GM19351 (cell line): ENCODE results near the gene SGSM2.
A peak's percentile ranks its signal among the peaks of the same experiment; 100 is the strongest.

Source experiments
- ATAC-seq: cut with Tn5 transposase; IDR thresholded peaks from one replicate; pipeline ENCODE4 v1.9.1; 2021; ENCODE audit warnings: mild to moderate bottlenecking, moderate library complexity; ENCODE audit not compliant: unreplicated experiment

SGSM2 gene

DNA sequence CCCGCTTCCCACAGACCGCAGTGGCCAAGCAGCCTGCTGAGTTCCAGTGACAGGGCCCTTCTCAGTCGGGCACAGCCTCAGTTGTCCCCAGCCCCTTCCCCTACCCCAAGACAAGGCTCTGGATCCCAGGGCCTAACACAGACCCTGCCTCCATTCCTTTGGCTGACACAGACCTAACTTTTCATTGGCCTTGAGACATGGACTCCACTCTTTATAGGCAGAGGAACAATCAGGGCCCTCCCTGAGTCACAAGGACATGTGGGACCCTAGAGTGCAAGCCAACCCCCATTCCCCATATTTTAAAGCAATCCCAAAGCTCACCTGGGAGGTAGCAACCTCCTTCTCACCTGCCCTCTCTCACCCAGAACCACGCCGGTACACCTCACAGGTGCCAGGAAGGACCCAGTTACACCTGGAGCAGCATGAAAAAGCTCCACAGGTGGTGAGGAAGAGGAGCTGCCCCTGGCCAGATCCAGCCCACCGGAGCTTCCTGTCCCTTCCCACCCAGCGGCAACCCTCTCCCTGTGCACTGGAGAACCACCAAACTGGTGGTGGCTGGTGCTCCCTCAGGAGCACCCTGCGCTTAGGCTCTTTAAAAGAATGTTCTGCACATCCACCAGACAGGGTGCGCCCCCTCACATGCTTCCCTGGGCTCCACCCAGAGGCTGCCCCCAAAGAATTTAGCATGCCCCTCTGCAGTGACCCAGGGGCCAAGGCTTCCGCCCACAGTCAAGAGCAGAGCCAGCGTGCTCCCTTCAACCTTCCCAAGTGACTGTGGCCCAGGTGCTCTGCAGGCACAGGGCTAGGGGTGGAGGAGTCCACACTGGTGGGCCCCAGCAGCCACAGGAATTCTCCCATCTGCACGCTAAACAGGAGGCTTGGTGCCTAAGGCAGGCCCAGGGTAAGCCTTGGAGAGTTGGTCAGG is 60.2 kb downstream of the SGSM2 start:
- ATAC-seq = no peak

DNA sequence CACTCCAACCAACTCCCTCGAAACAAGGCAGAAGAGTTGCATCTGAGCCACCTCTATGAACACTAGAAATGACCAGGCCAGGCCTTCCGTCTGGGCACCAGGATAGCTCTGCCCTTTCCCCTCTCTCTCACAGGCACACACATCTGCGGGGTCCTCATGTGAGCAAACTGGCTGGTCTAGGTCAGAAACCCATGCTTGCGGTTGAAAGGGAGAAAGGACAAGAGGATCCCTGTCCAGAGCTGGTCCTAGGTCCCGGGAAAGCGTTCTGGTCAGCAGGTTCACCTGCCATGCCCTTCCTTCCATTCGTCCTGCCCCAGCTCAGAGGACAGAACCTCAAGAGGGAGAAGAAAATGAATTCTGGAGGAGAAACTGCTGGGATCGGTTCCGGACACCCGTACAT is 60.9 kb downstream of the SGSM2 start:
- ATAC-seq = no peak

DNA sequence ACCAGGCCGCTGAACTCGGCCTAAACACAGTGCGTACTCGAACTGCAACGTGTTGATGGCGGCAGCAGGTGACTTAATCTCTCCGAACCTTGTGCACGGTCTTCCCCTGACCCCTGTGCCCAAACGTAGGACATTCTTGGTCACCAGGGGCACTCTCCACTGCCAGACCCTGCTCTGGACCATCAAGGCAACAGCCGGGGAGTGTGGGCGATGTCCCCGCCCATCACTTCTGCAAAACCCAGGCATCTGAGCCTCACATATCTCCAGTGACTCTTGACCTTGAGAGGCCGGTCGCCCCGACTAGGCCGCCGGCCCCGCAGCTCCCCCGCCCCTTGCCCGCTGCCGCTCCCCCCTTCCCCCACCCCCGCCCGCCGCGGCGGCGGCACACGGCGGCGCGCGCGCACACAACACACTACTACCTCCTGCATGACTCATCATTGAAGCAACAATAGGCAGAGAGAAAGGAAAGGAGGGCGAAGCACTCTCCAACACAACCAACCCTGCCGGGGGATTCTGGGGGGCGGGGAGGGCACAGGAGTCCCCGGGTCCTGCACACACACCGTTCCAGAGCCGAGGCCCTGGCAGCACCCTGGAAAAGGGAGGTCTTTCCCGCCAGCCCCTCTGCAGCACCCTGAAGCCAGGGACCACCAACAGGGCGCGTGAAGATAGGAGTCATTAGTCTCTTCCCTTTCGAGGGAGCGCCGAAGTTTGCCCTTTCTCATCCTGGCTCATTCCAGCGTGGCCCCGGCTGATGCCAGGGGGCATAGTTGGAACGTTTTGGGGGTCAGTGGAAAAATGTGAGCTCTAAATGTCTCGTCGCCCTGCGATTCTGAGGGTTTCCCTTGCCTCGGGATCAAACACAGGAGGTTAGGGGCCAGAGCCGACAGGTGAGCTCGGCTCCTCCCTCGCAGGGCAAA is 61.6 kb downstream of the SGSM2 start:
- no peak for ATAC-seq

DNA sequence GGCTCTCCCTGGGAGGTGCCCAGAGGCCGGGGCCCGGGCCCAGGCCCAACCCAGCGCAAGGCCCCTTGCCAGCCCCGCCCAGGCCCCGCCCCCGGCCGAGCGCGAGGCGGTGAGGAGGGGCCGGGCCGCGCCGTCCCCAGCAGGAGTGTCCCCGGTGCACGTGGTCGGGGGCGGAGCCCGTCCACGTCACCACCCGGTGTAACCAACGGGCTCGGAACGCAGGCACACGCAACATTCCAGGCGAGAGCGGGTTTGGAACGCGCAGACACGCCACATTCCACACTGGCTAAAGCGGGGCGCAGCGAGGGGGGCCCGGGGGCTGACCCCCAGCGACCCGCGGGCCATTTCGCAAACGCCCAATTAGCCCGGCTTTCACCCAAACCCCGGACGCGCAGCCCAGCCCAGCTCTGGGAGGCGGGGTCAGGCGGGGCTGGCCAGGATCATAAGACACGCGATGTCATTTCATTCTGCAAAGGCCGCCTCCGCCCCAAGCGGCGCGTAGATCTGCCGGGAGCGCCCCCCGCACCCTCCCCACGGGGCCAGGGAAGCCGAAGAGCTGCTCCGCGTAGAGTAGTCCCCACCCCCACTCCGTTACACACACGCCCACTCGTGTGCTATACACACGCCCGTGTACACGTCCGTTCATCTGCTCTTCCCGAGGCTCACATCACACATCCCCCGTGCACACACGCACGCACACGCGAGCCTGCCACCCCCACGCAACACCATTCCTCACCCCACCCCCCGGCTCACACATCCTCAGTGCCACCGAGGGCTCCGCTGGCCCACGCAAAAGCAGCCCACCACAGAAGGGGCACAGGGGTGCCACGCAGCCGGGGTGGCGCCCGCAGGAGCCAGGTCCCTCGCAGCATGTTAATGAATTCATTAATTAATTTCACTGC is 62.5 kb downstream of the SGSM2 start:
- ATAC-seq = peak; percentile 45

DNA sequence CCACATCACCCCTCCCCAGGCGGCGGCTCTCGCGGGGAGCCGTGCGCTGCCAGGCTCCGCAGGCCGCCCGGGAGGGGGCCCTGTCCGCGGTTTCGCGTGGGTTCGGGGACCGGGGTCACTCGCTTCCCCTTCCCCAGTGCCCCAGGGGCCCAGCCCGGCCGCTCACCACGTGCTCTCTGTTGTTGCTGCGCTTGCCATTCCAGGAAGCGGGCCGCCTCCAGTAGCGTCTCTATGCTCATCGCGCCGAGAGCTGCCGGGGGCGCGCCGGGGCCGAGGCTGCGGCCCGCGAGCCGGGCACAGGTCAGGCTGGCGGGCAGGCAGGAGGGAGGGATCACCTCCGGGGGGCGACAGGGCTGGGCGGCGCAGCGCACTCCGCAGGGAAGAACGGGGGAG is 63.2 kb downstream of the SGSM2 start:
- ATAC-seq = no peak

DNA sequence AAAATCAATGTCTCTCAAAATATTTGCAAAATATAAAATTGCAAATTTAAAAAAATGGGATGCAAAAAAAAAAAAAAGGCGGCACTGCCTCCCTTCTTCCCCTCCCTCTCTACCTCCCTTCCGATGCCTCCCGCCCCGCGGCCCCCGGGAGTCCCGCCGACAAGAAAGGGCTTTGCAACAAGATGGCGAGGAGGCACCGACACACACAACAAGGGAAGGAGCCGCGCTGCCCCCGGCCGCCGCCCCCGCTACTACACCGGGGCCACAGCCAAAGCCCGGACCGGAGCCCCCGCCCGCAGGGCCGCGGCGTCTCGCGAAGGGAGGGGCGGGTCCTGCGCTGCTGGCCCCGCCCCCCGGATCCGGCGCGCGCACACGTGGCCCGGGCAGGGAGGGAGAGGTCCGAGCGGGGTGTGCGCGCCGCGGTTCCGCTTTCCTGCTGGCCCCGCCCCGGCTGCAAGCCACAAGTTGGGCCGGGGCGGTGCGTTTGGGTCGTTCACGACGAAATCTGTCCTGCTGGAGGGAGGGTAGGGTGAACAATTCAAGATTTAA is 63.6 kb downstream of the SGSM2 start, which contains the start of gene MNT:
Gene MNT, minus strand, starts transcription at position 184 of the 549 bp plus-strand sequence. CDS start 348 bp downstream, outside the sequence.
- peak; percentile 25 for ATAC-seq

DNA sequence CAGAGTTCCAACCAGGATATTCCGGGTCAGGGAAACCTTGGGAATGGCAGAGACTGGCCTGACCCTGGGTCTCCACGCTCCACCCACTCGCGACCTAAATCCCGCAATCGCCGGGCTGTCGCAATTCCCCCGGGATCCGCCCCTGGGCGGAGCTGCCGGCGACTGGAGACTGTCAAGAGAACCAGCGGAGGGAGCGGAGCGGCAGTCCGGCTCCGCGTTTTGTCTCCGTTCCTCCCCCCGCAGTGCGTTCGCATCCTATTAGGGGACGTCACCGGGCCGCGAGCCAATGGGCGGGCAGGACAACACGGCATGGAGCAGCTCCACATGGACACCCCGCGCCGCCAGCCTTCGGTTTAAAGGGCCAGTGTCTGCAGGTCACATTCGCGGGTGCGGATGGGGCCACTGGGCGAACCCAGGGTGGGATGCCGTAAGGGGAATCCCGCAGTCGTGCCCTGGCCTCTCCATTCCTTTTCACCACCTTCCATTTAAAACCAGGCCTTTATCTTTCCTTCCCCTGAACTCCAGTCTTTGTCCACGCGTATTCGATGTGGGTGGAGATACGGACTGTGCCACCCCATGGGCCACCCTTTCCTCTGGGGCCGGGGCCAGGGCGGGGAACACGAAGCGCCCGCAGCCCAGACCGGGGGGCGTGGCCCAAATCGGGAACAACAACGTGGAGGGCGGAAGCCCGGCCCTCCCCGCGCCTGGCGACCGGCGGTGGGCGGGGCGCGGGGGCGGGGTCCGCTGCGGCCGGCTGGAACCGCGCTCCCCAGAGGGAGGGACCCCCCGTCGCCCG is 64.3 kb downstream of the SGSM2 start:
- peak; percentile 53 for ATAC-seq

DNA sequence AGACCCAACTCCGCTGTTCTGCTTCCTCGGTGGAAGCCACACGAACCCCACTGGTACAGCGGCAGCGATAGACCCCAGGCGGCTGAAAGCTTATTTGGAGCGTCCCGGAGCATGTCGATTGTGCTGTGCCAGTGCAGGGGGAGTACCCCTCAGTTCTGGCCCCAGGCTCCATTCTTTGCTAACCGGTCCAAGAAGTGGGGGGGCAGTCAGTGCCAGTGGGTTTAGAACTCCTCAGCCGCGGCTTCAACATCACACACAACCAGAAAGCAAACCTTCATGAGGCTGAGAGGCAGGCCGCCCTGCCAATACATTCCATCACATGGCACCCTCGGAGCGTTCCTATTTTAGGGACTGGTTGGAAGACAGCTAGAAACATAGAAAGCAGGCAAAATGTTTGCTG is 65.2 kb downstream of the SGSM2 start:
- no peak for ATAC-seq

DNA sequence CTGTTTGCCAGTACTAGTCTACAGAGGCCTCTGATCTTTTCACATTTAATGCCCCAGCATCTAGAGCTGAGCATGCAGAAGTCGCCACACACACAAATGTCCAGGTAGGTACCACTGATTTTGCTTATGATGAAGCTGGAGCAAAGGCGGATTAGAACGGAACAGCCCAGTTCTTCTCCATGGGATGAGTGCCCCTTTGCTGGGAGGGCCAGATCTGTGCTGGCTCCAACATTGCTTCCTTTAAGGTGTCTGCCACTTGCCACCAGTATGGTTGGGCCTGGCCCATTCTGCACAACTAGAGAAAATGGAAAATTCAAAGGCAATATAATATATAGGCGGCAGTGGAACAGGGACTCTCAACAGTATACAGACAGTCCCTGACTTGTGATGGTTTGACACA is 65.7 kb downstream of the SGSM2 start:
- no peak for ATAC-seq

DNA sequence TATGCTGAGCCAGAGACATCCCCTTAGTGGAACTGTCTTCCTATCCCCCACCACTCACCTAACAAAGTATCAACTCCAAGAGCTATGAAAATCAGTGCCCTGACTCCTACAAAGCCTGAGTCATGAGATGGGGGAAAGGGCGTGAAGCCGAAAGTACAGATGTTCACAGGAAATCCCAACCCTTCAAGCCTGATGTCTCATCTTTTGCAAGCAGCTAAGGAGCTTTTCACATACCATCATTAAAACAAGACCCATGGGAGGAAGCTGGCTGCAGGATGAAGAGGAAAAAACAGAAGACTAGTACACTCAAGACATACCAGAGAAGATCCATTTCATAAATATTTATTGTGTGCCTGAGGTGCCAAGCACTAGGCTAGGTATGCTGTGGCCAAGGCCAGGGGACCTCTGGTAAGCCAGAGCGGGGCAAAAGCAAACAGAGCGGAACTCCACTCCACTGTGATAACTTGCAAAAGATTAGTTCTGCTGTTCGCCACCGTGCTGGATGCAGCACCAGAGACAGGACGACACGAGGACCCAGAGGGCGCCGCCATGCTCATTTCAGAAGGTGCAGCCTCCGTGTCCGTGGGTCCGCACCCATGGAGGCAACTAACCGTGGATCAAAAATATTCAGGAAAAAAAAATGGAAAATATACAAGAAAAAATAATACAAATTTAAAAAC is 68.1 kb downstream of the SGSM2 start:
- ATAC-seq = no peak

DNA sequence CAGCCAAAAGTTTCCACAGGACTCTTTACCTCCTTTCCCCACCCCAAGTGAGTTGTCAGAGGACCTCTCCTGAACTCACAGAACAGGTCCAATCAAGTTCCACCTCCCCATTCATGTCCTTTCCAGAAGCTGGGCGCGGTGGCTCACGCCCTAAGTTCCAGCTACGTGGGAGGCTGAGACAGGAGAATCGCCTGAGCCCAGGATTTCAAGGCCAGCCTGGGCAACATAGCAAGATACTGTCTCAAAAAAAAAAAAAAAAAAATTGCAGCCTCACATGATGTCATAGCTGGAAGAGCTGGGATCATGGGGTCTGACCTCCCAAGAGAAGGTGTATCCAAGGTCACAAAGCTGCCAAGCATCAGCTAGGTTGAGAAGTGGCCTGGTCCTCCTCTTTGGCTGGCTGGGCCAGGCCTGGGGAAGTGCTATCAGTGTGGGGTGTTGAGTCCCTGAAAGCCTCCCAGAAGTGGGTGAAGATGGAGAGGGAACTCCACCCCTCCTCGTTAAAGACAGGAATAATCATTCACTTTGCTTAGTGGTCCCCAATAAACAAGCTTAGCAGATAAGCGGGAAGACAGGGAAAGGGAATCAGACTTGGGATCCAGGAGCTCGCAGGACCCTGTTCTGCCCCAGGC is 69.1 kb downstream of the SGSM2 start:
- ATAC-seq = no peak

DNA sequence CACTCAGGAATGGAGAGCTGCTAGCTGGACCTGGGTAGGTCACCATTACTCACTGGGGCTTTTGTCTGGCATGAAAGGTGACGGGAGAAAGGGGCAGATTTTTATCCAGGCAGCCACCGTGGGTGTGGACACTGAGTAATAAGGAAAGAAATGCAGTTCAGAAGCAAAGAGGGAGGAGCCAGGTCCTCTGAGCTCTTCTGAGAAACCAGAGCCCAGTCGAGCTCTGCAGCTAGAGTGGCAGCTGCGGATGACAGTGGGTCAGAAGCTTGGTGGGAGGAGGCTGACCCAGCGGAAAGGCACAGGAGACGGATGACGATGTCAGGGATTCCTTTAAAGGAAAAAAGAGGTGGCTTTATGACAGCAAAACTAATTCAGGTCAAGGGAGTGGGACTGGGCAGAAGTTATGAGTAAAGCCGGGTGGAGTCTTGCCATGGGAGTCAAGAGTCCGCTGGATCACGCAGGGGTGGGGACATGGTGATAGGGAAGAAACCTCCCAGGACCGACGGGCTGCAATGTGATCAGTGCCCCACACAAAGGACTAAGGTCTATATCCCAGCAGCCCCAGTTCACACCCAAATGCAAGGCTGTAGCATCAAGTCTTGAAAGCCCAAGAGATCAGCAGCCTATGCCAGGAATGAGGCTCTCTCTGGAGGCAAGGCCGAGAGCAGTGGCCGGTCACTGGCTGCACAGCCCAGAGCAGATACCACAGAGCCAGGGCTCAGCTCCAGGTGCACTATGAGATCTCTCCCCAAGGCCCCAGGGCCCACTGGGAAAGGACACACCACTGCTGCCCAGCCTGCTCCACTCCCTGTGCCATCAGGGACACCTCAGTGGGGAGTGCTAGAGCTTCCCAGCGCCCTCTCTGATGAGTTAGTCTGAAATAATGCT is 69.8 kb downstream of the SGSM2 start:
- ATAC-seq = no peak

DNA sequence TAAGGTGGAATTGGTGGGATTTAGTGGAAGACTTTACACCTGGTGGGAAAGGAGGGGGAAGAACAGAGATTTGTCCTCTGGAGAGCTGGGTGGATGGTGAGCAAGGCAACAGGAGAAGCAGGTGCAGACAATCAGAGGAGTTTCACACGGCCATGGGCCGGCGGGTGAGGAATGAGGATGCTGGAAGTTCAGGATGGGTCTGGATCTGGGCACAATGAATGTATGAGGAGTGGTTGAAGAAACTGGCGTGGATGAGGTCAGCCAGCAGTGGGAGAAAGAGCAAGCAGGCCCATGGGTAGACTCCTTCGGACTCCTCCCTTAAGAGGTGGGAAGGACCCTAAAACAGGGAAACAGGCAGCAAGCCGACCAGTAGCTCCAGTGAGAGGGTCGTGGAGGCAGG is 73.7 kb downstream of the SGSM2 start:
- no peak for ATAC-seq

DNA sequence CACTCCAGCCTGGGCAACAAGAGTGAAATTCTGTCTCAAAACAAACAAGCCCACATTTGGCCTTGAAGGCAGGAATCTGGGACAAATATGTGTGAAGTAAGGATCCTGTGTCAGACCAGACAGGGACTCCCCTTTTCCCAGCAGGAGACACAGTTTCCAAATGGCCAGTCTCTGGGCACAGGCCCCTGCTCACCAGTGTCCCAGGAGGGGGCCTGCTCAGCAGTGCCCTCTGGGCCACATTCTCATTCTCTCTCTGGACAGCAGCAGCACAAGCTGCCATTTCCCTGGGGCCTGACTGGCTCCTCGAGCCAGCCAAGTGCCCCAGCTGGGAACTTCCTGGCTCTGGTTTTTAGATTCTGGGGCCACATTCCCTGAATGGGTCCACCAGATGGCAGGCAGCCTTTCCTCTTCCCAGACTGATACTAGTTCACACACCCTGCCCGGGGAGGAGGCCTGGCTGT is 75.3 kb downstream of the SGSM2 start:
- ATAC-seq = no peak

DNA sequence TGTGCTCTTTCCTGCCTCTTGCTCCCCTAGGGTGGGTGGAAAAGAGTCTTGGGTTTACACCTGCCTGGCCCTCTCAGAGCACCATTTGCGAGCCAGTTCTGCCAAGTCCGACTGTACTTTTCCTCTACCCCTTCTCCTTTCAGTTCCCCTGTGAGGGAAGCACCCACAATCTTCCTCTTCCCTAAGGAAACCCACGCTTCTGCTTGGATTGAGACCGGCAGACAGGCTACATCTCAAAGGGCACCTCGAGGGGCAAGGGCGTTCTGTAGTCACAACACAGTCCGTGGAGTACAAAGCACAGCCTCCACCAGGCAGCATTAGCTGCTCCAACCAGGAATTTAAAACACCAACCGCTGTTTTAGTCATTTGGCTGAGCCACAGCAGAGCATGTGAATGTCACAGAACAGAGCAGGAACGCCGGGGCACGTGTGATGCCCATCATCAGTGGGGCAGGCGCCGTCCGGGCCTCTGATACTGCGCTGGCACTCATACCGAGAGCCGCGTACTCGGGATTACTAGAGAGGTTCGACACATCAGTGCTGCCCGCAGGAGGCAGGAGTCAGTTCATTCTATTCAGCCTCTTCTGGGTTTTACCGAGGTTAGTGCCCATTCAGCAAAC is 77.3 kb downstream of the SGSM2 start:
- no peak for ATAC-seq

DNA sequence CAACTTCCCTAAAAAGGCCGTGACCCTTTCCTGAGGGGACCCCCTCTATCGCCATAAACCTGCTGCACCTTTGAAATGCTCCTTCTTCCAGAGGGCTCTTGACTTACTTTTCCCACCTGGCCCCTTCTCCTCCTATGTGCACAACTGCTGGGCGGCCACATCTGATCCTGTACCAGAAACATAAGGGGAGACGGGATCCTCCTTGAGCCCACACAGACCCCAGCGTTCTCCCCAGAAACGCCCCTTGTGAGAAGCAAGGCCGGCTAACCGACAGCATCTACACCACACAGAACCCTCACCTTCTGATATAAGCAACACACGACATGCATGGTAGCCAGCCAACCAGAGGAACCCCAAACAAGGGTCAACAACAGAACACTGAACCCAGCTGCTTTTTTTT is 77.8 kb downstream of the SGSM2 start:
- ATAC-seq = no peak
